Measurements from ENCODE around the gene TMEM91.

GRCh38 chr19:41386442-41386841 is 10.1 kb downstream of the TMEM91 start:
- TF ChIP-seq EZH2 (IDR thresholded peaks at IDR 0.05; ENCODE audit: low read length): no peak
- TF ChIP-seq CTCF (optimal IDR thresholded peaks at IDR 0.05 in 1 of 3, IDR thresholded peaks at IDR 0.05 in 1 of 3, conservative IDR thresholded peaks at IDR 0.05 in 1 of 3; ENCODE audit: extremely low read depth in 1 of 3, insufficient read depth in 2 of 3, low read length in 3 of 3): no peak

Data from keratinocyte (primary cell).